Natural killer cell treated with Interleukin-12 subunit alpha and Interleukin-12 subunit beta and Interleukin-15 and Interleukin-18, amount 100 ng/mL, for 72 hours (primary cell): ENCODE data around the gene HMGA1. TPM values are rescaled to one million over a fixed set of nuclear protein-coding genes. Genes with fewer than 3 reads are reported as not detected.

Source experiments
- ATAC-seq, 2 donors: fragments of 150-1000 bp; cut with Tn5 transposase in 1 of 2; sonication (Bioruptor Pico), chemical (Tn5 transposase) in 1 of 2; 2 replicates each; pipeline ENCODE4 v1.10.0; 2021
- DNase-seq: peaks from one replicate; pipeline ENCODE4 v3.0.0; 2022; ENCODE audit warnings: low spot score
- H3K27ac Mint-ChIP-seq, 2 donors: 1 replicate in 1 of 2; 2 replicates in 1 of 2; pipeline ENCODE4 v1.8.0; 2022; ENCODE audit warnings: mixed read lengths in 2 of 2, mild to moderate bottlenecking in 1 of 2, moderate library complexity in 1 of 2
- H3K27me3 Mint-ChIP-seq, 2 donors: 1 replicate in 1 of 2; 2 replicates in 1 of 2; pipeline ENCODE4 v1.8.0; 2022; ENCODE audit warnings: mixed read lengths in 2 of 2
- H3K36me3 Mint-ChIP-seq: one replicate; pipeline ENCODE4 v1.8.0; 2022; ENCODE audit warnings: mixed read lengths
- H3K4me1 Mint-ChIP-seq, 2 donors: 1 replicate in 1 of 2; 2 replicates in 1 of 2; pipeline ENCODE4 v1.8.0; 2022; ENCODE audit warnings: low read depth in 2 of 2, mixed read lengths in 2 of 2, mild to moderate bottlenecking in 1 of 2
- H3K4me3 Mint-ChIP-seq: one replicate; pipeline ENCODE4 v1.8.0; 2022; ENCODE audit warnings: mixed read lengths
- H3K9me3 Mint-ChIP-seq: 2 replicates; pipeline ENCODE4 v1.8.0; 2022; ENCODE audit warnings: mixed read lengths
- total RNA-seq, 2 donors: library from RNA; stranded (reverse); gene quantifications; one replicate each; pipeline ENCODE4 v1.2.3, GENCODE V29; 2022

Gene HMGA1
- total RNA-seq, 2 donors from 2014 or later: 151 to 556 TPM

- DNase-seq (no peak), ATAC-seq (peak; percentile 70 to 72)
- H3K9me3 Mint-ChIP-seq: no peaks in the 10 kb centered on the region
- H3K27ac Mint-ChIP-seq: peak overlapping the region in 1 of 2 donors; percentile 36
- no peak overlapping the region for H3K4me3 Mint-ChIP-seq
- peaks cover 6 to 15% of the 10 kb centered on the region in 2 donors for H3K4me1 Mint-ChIP-seq
- peaks cover 10% of the 10 kb centered on the region for H3K36me3 Mint-ChIP-seq
- no peaks in the 10 kb centered on the region for H3K27me3 Mint-ChIP-seq
Measured at GRCh38 chr6:34295721-34296120, 59.0 kb downstream of the HMGA1 start.

Other genes with a start within 250 kb of the HMGA1 start
- not detected for gene GRM4, start 90.8 kb upstream of the HMGA1 start, total RNA-seq
- gene SMIM29, start 12.1 kb downstream of the HMGA1 start, total RNA-seq: 10 to 100 TPM; 15.9 to 20.9 TPM
- 10 to 100 TPM in 1 of 2 donors, 1 to 10 TPM in 1; 9.2 to 15.4 TPM for gene NUDT3, start 155.8 kb downstream of the HMGA1 start, total RNA-seq
- 1,000 to 10,000 TPM in 1 of 2 donors, 100 to 1,000 TPM in 1; 874 to 1,112 TPM for gene RPS10, start 189.2 kb downstream of the HMGA1 start, total RNA-seq
- under 1 TPM in 1 of 2 donors, not detected in 1; 0.19 TPM for gene PACSIN1, start 229.2 kb downstream of the HMGA1 start, total RNA-seq